Loucy (cell line): Measurements from ENCODE around the gene PFDN4.

Experiments
- H2AFZ ChIP-seq: fragments of 200-600 bp; sonication (generic); 2 replicates; pipeline ENCODE4 v1.6.0; 2016; ENCODE audit warnings: antibody characterized with exemption, mild to moderate bottlenecking, low read length, moderate library complexity
- H3F3A ChIP-seq: fragments of 200-600 bp; 2 replicates; pipeline ENCODE4 v1.6.0; 2016; ENCODE audit warnings: antibody characterized with exemption, low read depth, mild to moderate bottlenecking
- H3K27me3 ChIP-seq: fragments of 200-600 bp; sonication (generic); 2 replicates; pipeline ENCODE4 v1.6.1; 2014; ENCODE audit warnings: low read length, mild to moderate bottlenecking; ENCODE audit not compliant: insufficient read depth, poor library complexity, severe bottlenecking
- H3K36me3 ChIP-seq: fragments of 200-600 bp; sonication (generic); 2 replicates; pipeline ENCODE4 v1.6.1; 2016; ENCODE audit warnings: low read length; ENCODE audit not compliant: insufficient read depth
- H3K4me1 ChIP-seq: fragments of 200-600 bp; sonication (generic); 2 replicates; pipeline ENCODE4 v1.5.1; 2014; ENCODE audit warnings: low read length, mild to moderate bottlenecking; ENCODE audit not compliant: insufficient read depth, poor library complexity, severe bottlenecking
- H3K4me2 ChIP-seq: fragments of 200-600 bp; sonication (generic); 2 replicates; pipeline ENCODE4 v1.6.0; 2014; ENCODE audit warnings: antibody characterized with exemption, low read length, low read depth, mild to moderate bottlenecking; ENCODE audit not compliant: poor library complexity, severe bottlenecking
- H3K4me3 ChIP-seq: fragments of 200-600 bp; sonication (generic); 2 replicates; pipeline ENCODE4 v1.5.1; 2014; ENCODE audit warnings: low read length, mild to moderate bottlenecking, mixed read lengths; ENCODE audit not compliant: poor library complexity, severe bottlenecking
- H3K79me2 ChIP-seq: fragments of 200-600 bp; sonication (generic); 2 replicates; pipeline ENCODE4 v1.6.1; 2014; ENCODE audit warnings: low read length; ENCODE audit not compliant: insufficient read depth
- H3K9ac ChIP-seq: fragments of 200-600 bp; sonication (generic); 2 replicates; pipeline ENCODE4 v1.6.0; 2014; ENCODE audit warnings: mild to moderate bottlenecking, low read depth, low read length, moderate library complexity; ENCODE audit not compliant: poor library complexity, severe bottlenecking
- H3K9me2 ChIP-seq: fragments of 200-600 bp; sonication (generic); replicated peaks from 2 replicates; pipeline ENCODE4 v1.6.1; 2016; ENCODE audit warnings: low read depth, low read length, mixed read lengths
- H3K9me3 ChIP-seq: fragments of 200-600 bp; sonication (generic); 2 replicates; pipeline ENCODE4 v1.6.1; 2014; ENCODE audit warnings: mild to moderate bottlenecking, antibody characterized with exemption, low read length, low read depth; ENCODE audit not compliant: insufficient read depth
- H4K20me1 ChIP-seq: fragments of 200-600 bp; sonication (generic); 2 replicates; pipeline ENCODE4 v1.6.0; 2014; ENCODE audit warnings: antibody characterized with exemption, low read length, mild to moderate bottlenecking; ENCODE audit not compliant: insufficient read depth, poor library complexity, severe bottlenecking
- EZH2phosphoT487 ChIP-seq: fragments of 200-600 bp; IDR thresholded peaks from 2 replicates; pipeline ENCODE4 v1.6.1; 2018; ENCODE audit warnings: antibody characterized with exemption, mild to moderate bottlenecking, moderate library complexity, borderline replicate concordance
- TF ChIP-seq, protein P1 (sequence below): fragments of 200-600 bp; sonication (generic); conservative IDR thresholded peaks from 2 replicates; pipeline ENCODE4 v1.5.1; 2014; ENCODE audit warnings: mild to moderate bottlenecking, antibody characterized with exemption, low read length

The PFDN4 gene

DNA sequence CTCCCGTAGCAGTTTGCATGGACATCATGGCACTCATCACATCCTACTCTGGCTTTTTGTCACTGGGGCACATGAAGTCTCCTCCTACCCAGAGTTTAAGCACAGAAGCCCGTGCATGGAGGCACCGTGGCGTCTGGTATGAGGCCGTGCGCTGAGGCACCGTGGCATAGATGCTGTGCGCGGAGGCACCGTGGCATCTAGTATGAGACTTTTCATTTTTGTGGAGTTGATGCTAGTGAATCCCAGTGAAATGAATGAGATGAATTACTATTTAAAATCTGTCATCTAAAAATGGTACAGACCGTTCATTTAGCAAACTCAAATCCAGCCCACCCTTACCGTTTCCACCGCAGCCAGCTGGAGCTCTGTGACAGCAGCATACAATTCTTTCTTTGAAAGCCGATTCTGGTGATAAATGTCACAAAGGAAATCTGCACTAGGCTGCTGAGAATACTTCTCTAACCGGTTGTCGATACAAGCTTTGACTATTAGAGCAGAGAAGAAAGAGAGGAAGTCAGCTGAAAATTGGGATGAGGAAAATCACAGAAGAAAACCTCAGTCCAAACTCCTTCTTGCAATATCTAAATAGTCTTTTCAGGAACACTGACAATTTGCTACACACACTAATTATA lies 45.4 kb upstream of the PFDN4 start:
- TF ChIP-seq, protein P1, sequence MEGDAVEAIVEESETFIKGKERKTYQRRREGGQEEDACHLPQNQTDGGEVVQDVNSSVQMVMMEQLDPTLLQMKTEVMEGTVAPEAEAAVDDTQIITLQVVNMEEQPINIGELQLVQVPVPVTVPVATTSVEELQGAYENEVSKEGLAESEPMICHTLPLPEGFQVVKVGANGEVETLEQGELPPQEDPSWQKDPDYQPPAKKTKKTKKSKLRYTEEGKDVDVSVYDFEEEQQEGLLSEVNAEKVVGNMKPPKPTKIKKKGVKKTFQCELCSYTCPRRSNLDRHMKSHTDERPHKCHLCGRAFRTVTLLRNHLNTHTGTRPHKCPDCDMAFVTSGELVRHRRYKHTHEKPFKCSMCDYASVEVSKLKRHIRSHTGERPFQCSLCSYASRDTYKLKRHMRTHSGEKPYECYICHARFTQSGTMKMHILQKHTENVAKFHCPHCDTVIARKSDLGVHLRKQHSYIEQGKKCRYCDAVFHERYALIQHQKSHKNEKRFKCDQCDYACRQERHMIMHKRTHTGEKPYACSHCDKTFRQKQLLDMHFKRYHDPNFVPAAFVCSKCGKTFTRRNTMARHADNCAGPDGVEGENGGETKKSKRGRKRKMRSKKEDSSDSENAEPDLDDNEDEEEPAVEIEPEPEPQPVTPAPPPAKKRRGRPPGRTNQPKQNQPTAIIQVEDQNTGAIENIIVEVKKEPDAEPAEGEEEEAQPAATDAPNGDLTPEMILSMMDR: no peak
- no peak for TF ChIP-seq EZH2phosphoT487
- Histone ChIP-seq H3K9ac (no peak overlapping the region), H3K4me3 (no peak overlapping the region), H3K79me2 (no peaks in the 10 kb centered on the region), H3K27me3 (no peaks in the 10 kb centered on the region), H3K4me2 (no peak overlapping the region), H4K20me1 (no peaks in the 10 kb centered on the region), H3K4me1 (no peaks in the 10 kb centered on the region), H3F3A (no peaks in the 10 kb centered on the region), H2AFZ (no peak overlapping the region), H3K36me3 (no peaks in the 10 kb centered on the region), H3K9me2 (no peaks in the 10 kb centered on the region), H3K9me3 (no peaks in the 10 kb centered on the region)

- Histone ChIP-seq H4K20me1 (no peaks in the 10 kb centered on the region), H3K9ac (no peak overlapping the region), H3K4me3 (no peak overlapping the region), H3K4me1 (no peaks in the 10 kb centered on the region), H3K36me3 (no peaks in the 10 kb centered on the region), H3K4me2 (no peak overlapping the region), H2AFZ (no peak overlapping the region), H3F3A (no peaks in the 10 kb centered on the region), H3K79me2 (no peaks in the 10 kb centered on the region), H3K9me3 (no peaks in the 10 kb centered on the region), H3K9me2 (no peaks in the 10 kb centered on the region), H3K27me3 (no peaks in the 10 kb centered on the region)
- TF ChIP-seq, protein P1: no peak
- no peak for TF ChIP-seq EZH2phosphoT487
Observed at GRCh38 chr20:54163402-54163801, 44.5 kb upstream of the PFDN4 start.

GRCh38 chr20:54165014-54165413 lies 42.9 kb upstream of the PFDN4 start:
- Histone ChIP-seq H2AFZ (no peak overlapping the region), H3K4me3 (no peak overlapping the region), H3F3A (no peaks in the 10 kb centered on the region), H3K9ac (no peak overlapping the region), H3K4me1 (peaks cover 6% of the 10 kb centered on the region), H4K20me1 (no peaks in the 10 kb centered on the region), H3K9me3 (no peaks in the 10 kb centered on the region), H3K79me2 (no peaks in the 10 kb centered on the region), H3K9me2 (no peaks in the 10 kb centered on the region), H3K27me3 (no peaks in the 10 kb centered on the region), H3K36me3 (no peaks in the 10 kb centered on the region), H3K4me2 (no peak overlapping the region)
- TF ChIP-seq, protein P1: no peak
- no peak for TF ChIP-seq EZH2phosphoT487
